Esophagus muscularis mucosa (tissue), 4 donors: ENCODE measurements around the gene FZR1. TPM values are rescaled to one million over a fixed set of nuclear protein-coding genes. Genes with fewer than 3 reads are reported as not detected.

Source experiments
- DNase-seq: peaks from one replicate; pipeline ENCODE4 v3.0.0-alpha.2; 2017; ENCODE audit errors: extremely low spot score
- H3K27ac ChIP-seq, 4 donors: fragments of 200-600 bp; sonication (generic); replicated peaks in 1 of 4; 1 replicate in 3 of 4; 2 replicates in 1 of 4; pipeline ENCODE4 v1.5.1; 2016 to 2019; ENCODE audit warnings: mild to moderate bottlenecking in 1 of 4
- H3K27me3 ChIP-seq, 4 donors: fragments of 200-600 bp; sonication (generic); one replicate each; pipeline versions ENCODE4 v1.5.1 to v1.6.0; 2016 to 2019
- H3K36me3 ChIP-seq, 4 donors: fragments of 200-600 bp; sonication (generic); one replicate each; pipeline ENCODE4 v1.5.1; 2016 to 2019
- H3K4me1 ChIP-seq, 4 donors: fragments of 200-600 bp; sonication (generic); one replicate each; pipeline ENCODE4 v1.5.1; 2016 to 2019
- H3K4me3 ChIP-seq, 4 donors: fragments of 200-600 bp; sonication (generic); 1 replicate in 2 of 4; 2 replicates in 2 of 4; pipeline ENCODE4 v1.5.1; 2016 to 2019; ENCODE audit warnings: mild to moderate bottlenecking in 4 of 4, moderate library complexity in 1 of 4
- H3K9me3 ChIP-seq, 4 donors: fragments of 200-600 bp; sonication (generic); 1 replicate in 3 of 4; 2 replicates in 1 of 4; pipeline ENCODE4 v1.5.1; 2016 to 2019
- CTCF ChIP-seq, 3 experiments: fragments of 200-600 bp in 2 of 3; fragments of 450-650 bp in 1 of 3; sonication (generic) in 2 of 3; IDR thresholded peaks; one replicate each; pipeline ENCODE4 v1.5.1; 2017 to 2019; ENCODE audit warnings: antibody characterized with exemption in 3 of 3, mild to moderate bottlenecking in 2 of 3, moderate library complexity in 1 of 3
- EP300 ChIP-seq: sonication (generic); formaldehyde crosslinking; IDR thresholded peaks from one replicate; pipeline ENCODE4 v1.6.1; 2017; ENCODE audit warnings: antibody characterized with exemption
- POLR2A ChIP-seq: fragments of 450-650 bp; IDR thresholded peaks from one replicate; pipeline ENCODE4 v1.6.1; 2017; ENCODE audit warnings: antibody characterized with exemption, moderate library complexity, mild to moderate bottlenecking, low read depth
- POLR2AphosphoS5 ChIP-seq, 2 donors: sonication (generic); formaldehyde crosslinking; IDR thresholded peaks; one replicate each; pipeline ENCODE4 v1.6.1; 2017; ENCODE audit warnings: antibody characterized with exemption in 2 of 2
- WGBS: methylation state at CpG from one replicate; pipeline ENCODE4 v1.1.5; 2018; 5-methylcytosine and 5-hydroxymethylcytosine counted together
- intact Hi-C: fragments of 100-400 bp; cut with DNase I; formaldehyde crosslinking; loops from one replicate; pipeline ENCODE4 v1.15.1; 2023
- total RNA-seq, 4 donors: library from RNA; depleted of rRNA; stranded (reverse); fragments of >200 nt; gene quantifications; one replicate each; pipeline versions ENCODE4 v1.1.0 to v1.2.1, GENCODE V29; 2016

FZR1 gene
- total RNA-seq, 4 donors from 2014 or later = 15.8 to 41.2 (median 31.4) TPM

- WGBS = 94% methylated on average over 7 of the region's 10 CpGs
- Histone ChIP-seq H3K36me3 (peaks cover 17 to 24% (median 20%) of the 10 kb centered on the region in 4 donors), H3K4me1 (peaks cover 41 to 96% (median 89%) of the 10 kb centered on the region in 4 donors), H3K9me3 (no peaks in the 10 kb centered on the region), H3K27ac (peak overlapping the region; percentile 80 to 91 (median 86)), H3K27me3 (no peaks in the 10 kb centered on the region), H3K4me3 (no peak overlapping the region)
- TF ChIP-seq POLR2A (no peak), EP300 (no peak), POLR2AphosphoS5 (IDR thresholded peaks at IDR 0.05) (no peak), CTCF (IDR thresholded peaks at IDR 0.05) (no peak)
- intact Hi-C loops = no loop called here
- no peak for DNase-seq
Observed at GRCh38 chr19:3467437-3468198, 38.5 kb upstream of the FZR1 start.

DNA sequence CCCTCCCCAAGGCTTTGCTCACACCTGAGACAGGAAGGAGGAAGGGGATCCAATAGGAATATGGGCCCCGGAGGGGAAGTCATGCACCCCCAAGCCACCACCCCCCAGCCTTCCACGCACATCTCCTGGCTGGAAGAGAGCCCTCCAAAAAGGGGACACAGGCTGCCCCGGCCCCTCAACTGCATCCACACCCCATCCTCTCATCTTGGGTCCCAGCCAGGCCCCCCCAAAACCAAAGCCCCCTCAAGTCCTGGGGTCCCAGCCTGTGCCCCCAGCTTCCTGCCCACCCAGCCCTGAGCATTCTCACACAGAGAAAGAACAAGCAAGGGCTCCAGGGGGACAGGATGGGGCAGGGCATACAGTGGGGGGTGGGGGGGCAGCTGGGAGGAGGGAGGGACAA, 37.9 kb upstream of the FZR1 start:
- Histone ChIP-seq H3K36me3 (peaks cover 11 to 18% (median 14%) of the 10 kb centered on the region in 4 donors), H3K4me3 (no peak overlapping the region), H3K9me3 (no peaks in the 10 kb centered on the region), H3K27me3 (no peaks in the 10 kb centered on the region), H3K4me1 (peaks cover 41 to 96% (median 85%) of the 10 kb centered on the region in 4 donors), H3K27ac (peak overlapping the region; percentile 80 to 91 (median 86))
- DNase-seq = no peak
- 86% methylated on average over 2 of the region's 3 CpGs for WGBS
- intact Hi-C loops = no loop called here
- no peak for TF ChIP-seq CTCF (IDR thresholded peaks at IDR 0.05)
- no peak for TF ChIP-seq POLR2AphosphoS5 (IDR thresholded peaks at IDR 0.05)
- TF ChIP-seq EP300 = no peak
- TF ChIP-seq POLR2A = no peak

DNA sequence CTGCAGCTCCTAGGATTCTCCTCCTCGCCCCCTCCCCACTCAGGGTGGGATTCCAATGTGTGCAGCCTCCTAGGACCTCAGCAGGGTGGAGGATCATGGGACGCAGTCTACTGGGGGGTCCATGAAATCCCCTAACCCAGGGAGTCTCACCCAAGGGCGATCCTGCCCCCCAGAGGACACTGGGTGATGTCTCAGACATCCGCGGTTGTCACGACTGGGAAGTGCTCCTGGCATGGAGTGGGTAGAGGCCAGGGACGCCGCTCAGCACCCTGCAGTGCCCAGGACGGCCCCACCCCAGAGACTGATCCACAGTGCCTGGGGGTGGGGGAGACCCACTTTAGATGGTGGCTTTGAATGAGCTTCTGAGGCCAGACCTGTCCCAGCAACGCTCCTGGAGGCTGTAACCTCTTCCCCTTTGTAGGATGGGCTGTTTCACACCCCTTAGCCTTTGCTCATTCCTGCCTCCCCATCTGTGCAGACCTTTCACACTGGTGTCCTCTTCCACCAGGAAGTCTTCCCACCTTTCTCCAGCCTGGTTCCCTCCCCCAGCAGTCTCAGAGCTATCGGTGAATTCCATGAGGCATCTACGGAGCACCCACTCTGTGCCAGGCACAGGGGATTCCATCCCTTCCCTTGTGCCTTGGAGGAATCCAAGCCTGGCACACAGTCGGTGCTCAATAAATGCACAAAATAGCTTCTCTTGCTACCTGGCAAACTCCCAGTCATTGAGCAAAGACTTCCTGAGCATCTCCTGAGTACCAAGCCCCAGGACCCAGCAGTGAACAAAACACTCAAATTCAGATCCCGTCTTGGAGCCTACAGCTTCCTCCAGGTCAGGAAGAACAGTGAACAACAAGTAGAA, 36.2 kb upstream of the FZR1 start:
- H3K4me1 ChIP-seq = peaks cover 32 to 79% (median 69%) of the 10 kb centered on the region in 4 donors
- DNase-seq = no peak
- no peaks in the 10 kb centered on the region for H3K9me3 ChIP-seq
- H3K36me3 ChIP-seq = peaks cover 0 to 1% (median 0%) of the 10 kb centered on the region in 4 donors
- peaks cover 0 to 11% (median 0%) of the 10 kb centered on the region in 4 donors for H3K27me3 ChIP-seq
- no peak overlapping the region for H3K4me3 ChIP-seq
- intact Hi-C loops = no loop called here
- H3K27ac ChIP-seq = peak overlapping the region; percentile 80 to 91 (median 86)
- WGBS = 77% methylated on average over 5 of the region's 14 CpGs
- TF ChIP-seq POLR2AphosphoS5 (IDR thresholded peaks at IDR 0.05) (peak in 1 of 2 donors; percentile 37), POLR2A (no peak), CTCF (IDR thresholded peaks at IDR 0.05) (peak in 1 of 3 experiments; percentile 40), EP300 (no peak)

GRCh38 chr19:3470500-3471128, 35.5 kb upstream of the FZR1 start:
- Histone ChIP-seq H3K9me3 (no peaks in the 10 kb centered on the region), H3K27ac (peak overlapping the region in 3 of 4 donors; percentile 84 to 91 (median 89)), H3K4me3 (no peak overlapping the region), H3K36me3 (no peaks in the 10 kb centered on the region), H3K4me1 (peaks cover 29 to 73% (median 61%) of the 10 kb centered on the region in 4 donors), H3K27me3 (peaks cover 0 to 19% (median 2%) of the 10 kb centered on the region in 4 donors)
- 69% methylated on average over 11 of the region's 11 CpGs for WGBS
- TF ChIP-seq POLR2AphosphoS5 (IDR thresholded peaks at IDR 0.05) (no peak), EP300 (no peak), CTCF (IDR thresholded peaks at IDR 0.05) (no peak), POLR2A (no peak)
- intact Hi-C loops = loop anchor here (1.0 kb wide), 1 partner anchor 144 kb away; no protein-coding TSS in a partner anchor
- no peak for DNase-seq
